ENCODE measurements around the gene VPS13A.

The VPS13A gene

DNA sequence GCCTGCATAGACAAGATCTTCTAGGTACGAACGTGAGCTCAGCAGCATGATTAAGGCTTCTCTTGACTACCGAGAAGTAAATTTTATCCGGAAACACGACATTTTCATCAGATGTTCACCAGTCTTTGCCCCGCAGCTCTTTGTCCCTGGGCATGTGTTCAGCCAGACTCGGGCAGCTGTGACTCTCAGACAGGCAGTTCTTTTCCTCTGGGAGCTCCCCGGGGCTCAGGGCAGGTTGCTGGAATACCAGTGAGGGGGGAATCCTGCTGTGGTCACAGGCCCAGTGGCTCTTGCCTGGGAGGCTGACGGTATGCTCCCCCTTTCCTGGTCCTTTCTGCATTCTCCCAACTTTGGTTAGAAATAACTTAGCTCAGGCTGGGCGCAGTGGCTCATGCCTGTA is 284.7 kb downstream of the VPS13A start:
- no peak for DNase-seq
- TF ChIP-seq, protein P1, sequence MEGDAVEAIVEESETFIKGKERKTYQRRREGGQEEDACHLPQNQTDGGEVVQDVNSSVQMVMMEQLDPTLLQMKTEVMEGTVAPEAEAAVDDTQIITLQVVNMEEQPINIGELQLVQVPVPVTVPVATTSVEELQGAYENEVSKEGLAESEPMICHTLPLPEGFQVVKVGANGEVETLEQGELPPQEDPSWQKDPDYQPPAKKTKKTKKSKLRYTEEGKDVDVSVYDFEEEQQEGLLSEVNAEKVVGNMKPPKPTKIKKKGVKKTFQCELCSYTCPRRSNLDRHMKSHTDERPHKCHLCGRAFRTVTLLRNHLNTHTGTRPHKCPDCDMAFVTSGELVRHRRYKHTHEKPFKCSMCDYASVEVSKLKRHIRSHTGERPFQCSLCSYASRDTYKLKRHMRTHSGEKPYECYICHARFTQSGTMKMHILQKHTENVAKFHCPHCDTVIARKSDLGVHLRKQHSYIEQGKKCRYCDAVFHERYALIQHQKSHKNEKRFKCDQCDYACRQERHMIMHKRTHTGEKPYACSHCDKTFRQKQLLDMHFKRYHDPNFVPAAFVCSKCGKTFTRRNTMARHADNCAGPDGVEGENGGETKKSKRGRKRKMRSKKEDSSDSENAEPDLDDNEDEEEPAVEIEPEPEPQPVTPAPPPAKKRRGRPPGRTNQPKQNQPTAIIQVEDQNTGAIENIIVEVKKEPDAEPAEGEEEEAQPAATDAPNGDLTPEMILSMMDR (IDR thresholded peaks at IDR 0.05; ENCODE audit: low read depth, low read length, missing control alignments), result no peak
- no peaks in the 10 kb centered on the region for H3K27me3 ChIP-seq (replicated peaks)
- no peak overlapping the region for H3K27ac ChIP-seq
- H3K36me3 ChIP-seq (replicated peaks), result no peaks in the 10 kb centered on the region
- in situ Hi-C loops (cut with HindIII; ENCODE audit: low pct_ligation_motif_present, low sequenced_read_pairs), result no loop called here
- H3K4me3 ChIP-seq (ENCODE audit: low read depth, low read length), result no peak overlapping the region

DNA sequence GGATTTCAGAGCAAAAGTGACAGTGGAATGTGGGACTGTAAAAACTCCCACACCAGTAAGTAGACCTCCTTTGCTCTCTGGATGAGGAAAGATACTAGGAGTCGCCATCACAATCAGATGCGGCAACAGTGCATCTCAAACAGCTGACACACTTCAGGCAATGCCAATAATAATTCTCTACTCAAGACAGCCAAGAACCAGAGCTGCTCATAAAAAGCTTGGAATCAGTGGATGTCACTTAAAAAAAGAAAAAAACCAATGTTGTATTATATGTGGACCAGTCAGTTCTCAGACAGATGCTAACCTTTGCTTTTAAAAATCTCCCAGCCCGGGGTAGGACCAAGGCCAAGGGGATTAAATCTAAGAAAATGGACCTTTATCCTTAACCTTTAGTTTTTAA is 285.8 kb downstream of the VPS13A start:
- Histone ChIP-seq H3K27me3 (replicated peaks) (no peaks in the 10 kb centered on the region), H3K36me3 (replicated peaks) (no peaks in the 10 kb centered on the region), H3K27ac (no peak overlapping the region), H3K4me3 (ENCODE audit: low read depth, low read length) (no peak overlapping the region)
- DNase-seq, result no peak
- TF ChIP-seq, protein P1 (IDR thresholded peaks at IDR 0.05; ENCODE audit: low read depth, low read length, missing control alignments), result no peak
- in situ Hi-C loops (cut with HindIII; ENCODE audit: low pct_ligation_motif_present, low sequenced_read_pairs), result no loop called here

DNA sequence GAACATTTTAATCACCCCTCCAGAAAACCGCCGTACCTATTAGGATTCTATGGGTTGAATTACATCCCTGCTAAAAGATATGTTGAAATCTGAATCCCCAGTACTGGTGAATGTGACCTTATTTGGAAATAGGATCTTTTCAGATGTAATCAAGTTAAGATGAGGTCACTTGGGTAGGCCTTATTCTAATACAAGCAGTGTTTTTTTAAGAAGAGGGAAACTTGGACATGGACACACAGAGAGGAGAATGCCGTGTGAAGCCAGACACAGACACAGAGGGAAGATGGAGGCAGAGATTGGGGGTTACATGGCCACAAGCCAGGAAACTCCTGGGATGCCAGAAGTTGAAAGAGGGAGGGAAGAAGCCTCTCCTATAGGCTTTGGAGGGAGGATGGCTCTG is 287.3 kb downstream of the VPS13A start:
- Histone ChIP-seq H3K4me3 (ENCODE audit: low read depth, low read length) (no peak overlapping the region), H3K36me3 (replicated peaks) (no peaks in the 10 kb centered on the region), H3K27ac (no peak overlapping the region), H3K27me3 (replicated peaks) (no peaks in the 10 kb centered on the region)
- TF ChIP-seq, protein P1 (IDR thresholded peaks at IDR 0.05; ENCODE audit: low read depth, low read length, missing control alignments), result no peak
- DNase-seq, result no peak
- in situ Hi-C loops (cut with HindIII; ENCODE audit: low pct_ligation_motif_present, low sequenced_read_pairs), result no loop called here

DNA sequence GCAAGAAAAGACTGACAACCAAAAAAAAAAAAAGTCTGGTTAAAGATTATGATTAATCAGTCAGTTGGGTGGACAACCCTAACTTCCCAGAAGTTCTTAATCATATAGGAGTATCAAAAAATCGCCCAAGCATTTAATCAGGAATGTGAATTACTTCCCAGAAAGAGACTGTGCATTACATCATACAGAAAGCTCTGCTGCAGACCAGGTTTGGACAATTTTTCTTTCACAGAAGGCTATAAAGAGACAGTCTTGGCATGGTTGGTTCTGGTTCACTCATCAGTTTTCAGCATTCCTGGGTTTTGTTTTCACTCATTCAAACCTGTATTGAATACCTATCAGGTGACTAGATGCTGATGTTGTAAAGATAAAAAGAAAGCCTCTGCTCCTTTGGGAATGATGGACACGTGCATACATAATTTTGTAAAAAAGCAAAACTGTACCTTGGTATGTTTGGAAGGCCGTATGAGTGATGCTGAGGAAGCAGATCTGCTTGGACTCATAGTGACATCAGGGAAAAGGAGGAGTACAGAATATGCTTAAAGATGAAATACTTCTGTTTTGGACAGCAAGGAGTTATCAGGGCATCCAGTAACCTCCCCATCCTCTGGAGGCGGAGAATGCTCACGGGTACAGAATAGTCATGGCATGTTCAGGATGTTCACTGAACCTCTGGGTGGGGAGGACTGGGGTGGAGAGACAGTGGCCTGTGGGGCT is 292.3 kb downstream of the VPS13A start:
- Histone ChIP-seq H3K27ac (no peak overlapping the region), H3K4me3 (ENCODE audit: low read depth, low read length) (no peak overlapping the region), H3K36me3 (replicated peaks) (no peaks in the 10 kb centered on the region), H3K27me3 (replicated peaks) (no peaks in the 10 kb centered on the region)
- in situ Hi-C loops (cut with HindIII; ENCODE audit: low pct_ligation_motif_present, low sequenced_read_pairs), result no loop called here
- no peak for DNase-seq
- TF ChIP-seq, protein P1 (IDR thresholded peaks at IDR 0.05; ENCODE audit: low read depth, low read length, missing control alignments), result no peak

Measured in brain microvascular endothelial cell (primary cell).